ENCODE measurements around the gene WNT10A.
A peak's percentile ranks its signal among the peaks of the same experiment; 100 is the strongest.

Gene WNT10A

DNA sequence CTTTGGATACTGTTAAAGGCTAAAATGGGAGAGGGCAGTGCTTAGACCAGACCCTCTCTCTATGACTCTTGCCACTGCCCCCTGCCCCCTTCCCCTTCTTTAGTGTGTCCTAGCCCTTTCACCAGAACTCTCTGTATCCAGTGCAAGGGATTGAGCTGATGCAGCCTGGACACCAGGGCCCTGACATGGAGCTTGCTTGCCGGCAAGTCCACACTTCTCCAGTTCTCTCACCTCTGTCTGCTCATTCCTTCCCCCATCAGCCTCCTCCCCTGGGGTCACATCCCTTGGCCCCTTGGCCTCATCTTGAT, 22.6 kb upstream of the WNT10A start:
- DNase-seq: no peak

DNA sequence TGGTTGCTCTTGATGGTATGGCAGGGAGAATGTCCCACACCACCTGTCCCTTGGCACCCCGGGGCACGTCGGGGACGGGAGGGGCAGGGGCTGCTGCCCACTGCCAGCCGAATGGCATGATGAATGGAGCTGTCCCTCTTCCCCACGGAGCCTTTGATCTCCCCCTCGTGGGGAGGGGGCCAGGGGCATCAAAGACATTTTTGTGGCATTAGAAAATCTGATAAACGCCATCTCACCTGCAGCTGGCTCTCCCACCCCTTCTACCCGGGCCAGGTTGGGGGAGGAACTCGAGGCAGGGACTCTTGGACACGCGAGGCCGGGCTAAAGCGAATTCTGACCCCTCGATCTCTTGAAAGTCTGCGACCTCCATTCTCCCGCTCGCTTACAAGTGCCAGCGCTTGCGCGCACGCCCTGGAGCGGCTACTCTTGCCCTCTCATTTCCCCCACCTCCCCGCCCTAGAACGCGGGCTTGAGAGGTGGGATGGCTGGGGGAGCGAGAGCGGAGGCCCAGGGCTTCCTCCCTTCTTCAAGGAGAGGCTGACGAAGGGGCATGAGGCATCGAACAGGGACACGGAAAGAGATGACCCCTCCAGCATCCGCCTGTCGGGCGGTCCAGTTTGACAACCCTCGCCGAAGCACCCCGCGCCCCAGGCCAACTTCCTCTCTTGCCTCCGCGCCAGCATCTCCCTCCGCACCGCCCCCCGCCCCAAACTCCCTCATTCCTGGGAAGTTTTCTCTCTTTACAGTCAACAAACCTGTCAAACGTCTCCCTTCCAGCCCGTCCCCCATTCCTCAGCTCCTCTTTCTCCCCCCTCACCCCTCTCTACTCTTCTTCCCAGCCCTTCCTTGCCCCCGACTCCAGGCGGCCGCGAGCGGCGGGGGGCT, 21.7 kb upstream of the WNT10A start:
- DNase-seq: no peak

GRCh38 chr2:218859556-218859987, 21.1 kb upstream of the WNT10A start, which contains the start of gene WNT6:
WNT6 (plus strand) TSS chr2:218859805; CDS start chr2:218860038, 233 bp downstream.
- no peak for DNase-seq

GRCh38 chr2:218859988-218860831, 20.4 kb upstream of the WNT10A start:
- DNase-seq: no peak

DNA sequence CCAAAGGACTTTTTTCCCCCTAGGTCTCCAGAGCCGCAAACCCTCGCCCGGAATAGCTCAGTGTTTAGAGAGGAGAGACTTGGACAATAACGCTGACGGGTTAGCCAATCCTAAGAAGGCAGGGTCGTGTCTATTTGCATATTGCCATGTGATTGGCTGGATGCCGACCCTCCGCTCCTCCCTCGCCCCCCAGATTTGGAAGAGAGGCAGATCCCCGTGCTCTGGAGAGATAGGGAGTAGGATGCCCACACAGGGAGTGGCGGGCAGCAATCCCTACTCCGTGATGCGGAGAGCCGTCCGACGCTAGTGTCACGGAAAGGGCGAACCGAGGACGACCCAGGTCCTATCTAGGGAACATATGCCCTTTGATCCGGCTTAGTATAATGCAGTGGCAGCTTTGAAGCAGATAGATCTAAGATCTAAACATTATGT, 19.7 kb upstream of the WNT10A start:
- no peak for DNase-seq

- DNase-seq: no peak
Measured at GRCh38 chr2:218861645-218862318, 18.9 kb upstream of the WNT10A start.

DNA sequence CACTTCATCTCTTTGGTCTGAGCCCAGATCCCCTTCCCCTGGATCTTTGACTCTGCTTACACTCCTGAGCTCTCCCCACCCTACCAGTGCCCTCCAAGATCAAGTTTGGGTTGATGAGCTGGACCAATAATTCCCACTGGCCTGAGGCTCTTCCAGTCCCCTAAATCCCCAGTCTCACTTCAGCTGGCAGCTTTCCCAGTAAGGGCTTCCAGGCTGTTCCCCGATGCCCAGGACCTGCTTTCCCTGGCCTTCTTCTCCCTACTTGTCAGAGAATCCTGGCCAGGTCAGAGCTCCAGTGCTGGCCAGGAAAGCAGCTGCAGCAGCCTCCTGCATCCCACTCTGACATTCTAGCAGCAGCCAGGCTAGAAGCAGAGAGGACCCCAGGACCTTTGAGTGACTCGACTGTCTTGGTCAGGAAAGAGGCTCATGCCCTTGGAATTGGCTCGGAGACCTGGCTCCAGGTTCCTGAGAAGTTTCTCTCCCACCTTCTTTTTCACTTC, 17.6 kb upstream of the WNT10A start:
- DNase-seq: no peak

DNA sequence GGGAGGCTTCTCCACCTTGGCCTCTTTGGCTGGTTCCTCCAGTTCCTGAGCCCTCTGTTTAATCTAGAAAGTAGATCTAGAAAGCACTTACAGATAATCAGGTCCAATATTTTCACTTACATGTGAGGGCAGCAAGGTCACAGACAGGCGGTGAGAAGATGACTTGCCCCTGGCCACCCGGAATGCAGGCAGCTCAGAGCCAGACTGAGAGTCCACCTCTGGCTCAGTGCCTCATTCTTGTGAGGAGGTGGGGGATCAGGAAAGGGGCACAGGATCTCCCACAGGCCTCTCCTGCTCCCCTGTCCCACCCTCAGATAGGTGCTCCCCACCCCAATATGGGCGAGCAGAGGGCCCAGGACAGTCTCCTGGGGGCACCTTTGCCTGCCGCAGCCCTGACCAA, 15.3 kb upstream of the WNT10A start:
- DNase-seq: no peak

GRCh38 chr2:218865999-218866398, 14.7 kb upstream of the WNT10A start:
- no peak for DNase-seq

DNA sequence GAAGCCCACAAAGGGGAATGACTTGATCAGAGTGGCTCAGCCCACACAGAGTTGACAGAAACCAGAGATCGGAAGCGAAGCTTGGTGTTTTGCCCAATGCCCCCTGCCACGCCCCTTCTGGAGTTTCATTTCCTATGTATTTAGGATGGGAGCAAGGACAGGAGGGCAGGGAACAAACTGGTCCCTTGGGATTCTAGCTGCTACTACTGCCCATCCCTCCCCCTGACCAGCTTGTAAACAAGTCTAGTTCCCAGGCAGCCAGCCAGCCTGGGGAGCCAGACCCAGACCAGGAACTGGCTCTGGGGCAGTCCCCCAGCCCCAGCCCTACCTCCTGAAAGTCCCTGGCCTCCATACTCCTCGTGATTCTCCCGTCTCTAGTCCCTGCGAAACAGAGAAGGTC, 12.8 kb upstream of the WNT10A start:
- no peak for DNase-seq

DNA sequence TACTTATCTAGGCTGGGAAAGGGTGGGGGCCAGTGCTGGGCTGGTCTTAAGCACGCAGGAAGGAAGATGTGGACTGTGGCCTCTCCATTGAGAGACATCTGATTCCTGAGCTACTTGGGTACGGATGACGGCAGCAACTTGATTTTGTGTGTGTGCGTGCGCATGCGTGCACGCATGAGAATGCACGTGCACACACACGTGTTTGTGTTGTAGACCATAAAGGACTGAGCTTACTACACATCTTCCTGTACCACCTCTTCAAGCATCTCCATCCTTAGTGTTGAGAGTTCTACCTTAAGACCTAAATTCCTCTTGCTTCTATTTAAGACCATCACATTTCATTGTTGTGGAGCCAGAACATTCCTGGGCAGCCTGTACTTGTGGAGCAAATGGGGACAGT, 11.6 kb upstream of the WNT10A start:
- no peak for DNase-seq

- DNase-seq: no peak
Measured at GRCh38 chr2:218870984-218871344, 9.7 kb upstream of the WNT10A start.

GRCh38 chr2:218871345-218872302, 9.0 kb upstream of the WNT10A start:
- DNase-seq: no peak

DNA sequence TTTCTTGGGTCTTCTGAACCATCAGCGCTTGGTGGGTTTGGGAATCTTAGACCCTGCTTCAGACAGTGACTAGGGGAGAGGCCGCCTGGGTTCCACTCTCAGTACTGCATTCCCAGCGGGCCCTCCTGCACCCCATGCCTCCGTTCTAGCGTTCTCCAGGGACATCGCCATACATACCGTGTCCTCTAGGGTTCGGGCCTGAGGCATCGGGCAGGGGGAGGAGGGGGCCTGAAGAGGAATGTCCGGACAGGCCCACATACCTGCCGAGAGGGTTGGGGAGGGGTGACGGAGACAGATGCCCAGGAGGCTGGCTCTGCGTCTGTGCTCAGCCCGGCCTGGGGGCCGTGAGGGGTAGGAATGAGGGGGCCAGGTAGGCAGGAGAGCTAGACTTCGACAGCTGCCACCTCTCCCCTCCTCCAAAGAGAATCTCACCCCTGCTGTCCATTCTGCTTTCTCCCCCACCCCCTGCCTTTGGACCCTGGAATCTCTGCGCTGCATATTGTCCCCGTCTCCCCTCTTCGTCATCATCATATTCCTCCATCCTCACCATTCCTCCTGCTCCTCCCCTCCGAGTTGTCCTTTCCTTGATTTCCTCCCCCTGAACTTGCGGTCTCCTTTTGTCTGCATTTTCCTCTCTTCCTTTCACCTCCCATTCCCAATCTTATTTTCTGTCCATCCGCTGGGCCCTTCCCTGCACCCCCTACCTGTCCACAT, 7.8 kb upstream of the WNT10A start:
- DNase-seq: no peak

- DNase-seq: no peak
Measured at GRCh38 chr2:218873359-218874194, 7.1 kb upstream of the WNT10A start.

DNA sequence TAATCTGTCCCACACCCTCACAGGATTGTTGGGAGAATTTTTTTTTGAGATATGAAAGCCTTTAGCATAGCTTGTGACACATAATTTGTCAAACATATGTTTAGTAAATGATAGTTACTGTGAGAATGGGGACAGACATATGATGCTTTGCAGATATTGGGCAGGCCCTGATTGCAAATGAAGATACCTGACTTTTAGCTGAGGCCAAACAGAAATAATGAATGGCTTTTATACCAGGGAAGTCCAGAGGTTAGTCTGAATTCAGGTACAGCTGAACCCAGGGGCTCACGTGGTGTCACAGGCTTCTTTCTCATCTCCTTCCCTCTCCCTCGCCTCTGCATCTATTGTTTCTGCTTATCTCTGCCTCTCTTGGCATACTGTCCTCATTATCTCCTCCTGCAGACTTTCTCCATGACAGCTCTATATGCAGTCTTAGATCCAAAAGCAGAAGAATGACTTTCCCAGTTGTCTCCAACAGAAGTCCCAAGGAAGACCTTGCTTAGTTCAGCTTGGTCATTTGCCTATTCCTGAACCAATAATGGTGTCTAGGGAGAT, 4.9 kb upstream of the WNT10A start:
- no peak for DNase-seq

DNA sequence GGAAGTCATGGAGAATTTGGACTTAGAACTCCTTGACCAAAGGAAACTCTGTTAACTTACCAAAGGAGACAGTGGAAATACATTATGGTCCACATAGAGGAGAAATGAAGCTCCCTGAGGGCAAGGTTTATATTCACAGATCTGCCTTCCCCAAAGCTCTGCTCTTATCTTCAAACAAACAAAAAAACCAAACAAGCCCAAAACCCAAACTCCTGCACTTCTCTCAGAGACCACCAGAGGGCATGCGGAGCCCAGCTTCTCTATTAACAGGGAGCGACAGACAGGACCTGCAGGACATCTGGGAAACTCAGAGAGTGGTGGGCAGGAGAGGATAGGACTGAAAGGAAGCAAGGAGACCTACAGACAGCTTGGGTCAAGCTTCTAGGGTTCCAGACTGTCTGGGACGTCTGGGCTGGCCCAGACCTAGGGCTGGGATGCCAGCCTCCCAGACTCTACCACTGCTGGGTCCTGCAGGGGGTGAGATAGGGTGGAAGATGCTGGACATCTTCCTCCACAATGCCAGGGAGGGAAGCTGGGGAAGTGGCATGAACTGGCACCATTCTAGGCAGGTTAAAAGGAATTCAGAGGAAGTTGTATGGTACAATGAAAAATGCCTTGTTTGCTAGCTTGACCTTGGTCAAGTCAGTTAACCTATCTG, 4.0 kb upstream of the WNT10A start:
- DNase-seq: peak; percentile 68

DNA sequence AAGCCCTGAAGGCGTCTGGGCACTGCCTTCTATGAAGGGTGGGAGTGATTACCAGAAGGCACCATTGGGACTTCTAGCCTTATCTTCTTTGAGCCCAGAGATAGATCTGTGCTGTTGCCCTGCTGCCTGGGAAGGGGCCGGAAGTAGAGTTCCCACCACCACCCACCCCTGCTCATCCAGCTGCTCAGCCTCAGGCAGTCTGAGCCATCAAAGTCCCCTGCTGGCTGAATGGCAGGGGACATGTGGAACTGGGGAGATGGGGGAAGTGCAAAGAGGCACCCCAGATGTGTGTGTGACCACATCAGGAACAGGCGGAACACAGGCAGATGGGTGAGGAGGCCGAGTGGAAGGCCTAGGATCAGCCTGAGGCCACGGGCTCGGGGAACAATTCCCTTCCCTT, 3.3 kb upstream of the WNT10A start:
- no peak for DNase-seq

DNA sequence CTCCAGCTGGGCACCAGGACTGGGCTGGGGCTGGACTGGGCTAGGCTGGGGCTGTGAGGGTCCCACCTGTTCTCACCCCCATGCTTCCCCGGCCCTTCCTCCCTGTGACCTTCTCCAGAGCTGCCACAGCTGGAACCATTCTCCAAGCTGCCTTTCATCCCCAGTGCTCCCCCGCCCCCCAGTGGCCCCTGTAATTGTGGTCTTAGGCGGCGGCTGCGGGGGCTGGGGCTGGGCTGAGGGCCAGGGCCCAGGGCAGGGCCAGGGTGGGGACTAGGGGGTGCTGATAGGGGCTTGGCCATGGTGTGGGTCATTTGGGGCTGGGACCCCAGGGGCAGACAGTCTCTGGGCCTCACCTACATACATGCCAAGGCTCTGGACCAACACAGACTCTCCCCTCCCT, 2.8 kb upstream of the WNT10A start:
- DNase-seq: no peak

GRCh38 chr2:218878486-218878885, 2.2 kb upstream of the WNT10A start:
- no peak for DNase-seq

Data from activated gamma-delta T cell treated with Interleukin-2 at 50 U/mL for 16 hours (primary cell).